ENCODE results near the gene PREX1. TPM values are rescaled to one million over a fixed set of nuclear protein-coding genes. Genes with fewer than 3 reads are reported as not detected.
A peak's percentile ranks its signal among the peaks of the same experiment; 100 is the strongest.

PREX1 gene
- total RNA-seq, 1 donor from 2014 or later = 66.0 TPM

- peaks cover 7% of the 10 kb centered on the region for H3K27me3 ChIP-seq
- no peaks in the 10 kb centered on the region for H3K36me3 ChIP-seq
- DNase-seq = no peak
- ATAC-seq = no peak
- no peak overlapping the region for H3K27ac ChIP-seq
- intact Hi-C loops (cut with DNase I) = loop anchor here (10.0 kb wide), 1 partner anchor 69 kb away; no protein-coding TSS in a partner anchor
- no peak for TF ChIP-seq CTCF (IDR thresholded peaks at IDR 0.05)
- H3K4me3 ChIP-seq = peak overlapping the region; percentile 66
- H3K9me3 ChIP-seq = no peaks in the 10 kb centered on the region
- H3K4me1 ChIP-seq = peaks cover 43% of the 10 kb centered on the region
Observed at GRCh38 chr20:48823960-48824498, 3.8 kb downstream of the PREX1 start.

- DNase-seq (no peak), ATAC-seq (no peak)
- H3K27ac ChIP-seq = peak overlapping the region; percentile 36
- H3K4me1 ChIP-seq = peaks cover 43% of the 10 kb centered on the region
- intact Hi-C loops (cut with DNase I) = loop anchor here (10.0 kb wide), 1 partner anchor 69 kb away; no protein-coding TSS in a partner anchor
- H3K4me3 ChIP-seq = peak overlapping the region; percentile 66
- H3K9me3 ChIP-seq = no peaks in the 10 kb centered on the region
- no peak for TF ChIP-seq CTCF (IDR thresholded peaks at IDR 0.05)
- H3K27me3 ChIP-seq = peaks cover 7% of the 10 kb centered on the region
- H3K36me3 ChIP-seq = no peaks in the 10 kb centered on the region
Observed at GRCh38 chr20:48823476-48823875, 4.3 kb downstream of the PREX1 start.

GRCh38 chr20:48822879-48823385 is 4.9 kb downstream of the PREX1 start:
- H3K27me3 ChIP-seq = peaks cover 7% of the 10 kb centered on the region
- no peaks in the 10 kb centered on the region for H3K36me3 ChIP-seq
- H3K4me3 ChIP-seq = peak overlapping the region; percentile 66
- H3K4me1 ChIP-seq = peaks cover 48% of the 10 kb centered on the region
- no peak for DNase-seq
- H3K9me3 ChIP-seq = no peaks in the 10 kb centered on the region
- ATAC-seq = peak; percentile 16
- peak overlapping the region; percentile 36 for H3K27ac ChIP-seq
- no peak for TF ChIP-seq CTCF (IDR thresholded peaks at IDR 0.05)
- intact Hi-C loops (cut with DNase I) = loop anchor here (10.0 kb wide), 1 partner anchor 68 kb away; no protein-coding TSS in a partner anchor

GRCh38 chr20:48822178-48822577 is 5.6 kb downstream of the PREX1 start:
- peaks cover 7% of the 10 kb centered on the region for H3K27me3 ChIP-seq
- H3K4me1 ChIP-seq = peaks cover 53% of the 10 kb centered on the region
- no peak for ATAC-seq
- no peak overlapping the region for H3K4me3 ChIP-seq
- no peaks in the 10 kb centered on the region for H3K36me3 ChIP-seq
- intact Hi-C loops (cut with DNase I) = loop anchor here (10.0 kb wide), 1 partner anchor 67 kb away; no protein-coding TSS in a partner anchor
- no peaks in the 10 kb centered on the region for H3K9me3 ChIP-seq
- DNase-seq = no peak
- no peak for TF ChIP-seq CTCF (IDR thresholded peaks at IDR 0.05)
- no peak overlapping the region for H3K27ac ChIP-seq

- Histone ChIP-seq H3K27ac (no peak overlapping the region), H3K36me3 (no peaks in the 10 kb centered on the region), H3K9me3 (no peaks in the 10 kb centered on the region), H3K4me3 (no peak overlapping the region), H3K27me3 (peaks cover 5% of the 10 kb centered on the region), H3K4me1 (peaks cover 61% of the 10 kb centered on the region)
- DNase-seq (no peak), ATAC-seq (no peak)
- no peak for TF ChIP-seq CTCF (IDR thresholded peaks at IDR 0.05)
- intact Hi-C loops (cut with DNase I) = loop anchor here (10.0 kb wide), 1 partner anchor 67 kb away; no protein-coding TSS in a partner anchor
Observed at GRCh38 chr20:48821261-48821920, 6.4 kb downstream of the PREX1 start.

Data from upper lobe of right lung (tissue), 1 donor.